Neural crest cell (in vitro differentiated cells): ENCODE measurements around the gene FASTKD3. TPM values are rescaled to one million over a fixed set of nuclear protein-coding genes. Genes with fewer than 3 reads are reported as not detected.

ENCODE experiments used
- DNase-seq: peaks from one replicate; pipeline ENCODE4 v3.0.0; 2021; ENCODE audit warnings: low read depth, mixed read lengths, low spot score
- H3K27ac Mint-ChIP-seq: one replicate; pipeline ENCODE4 v1.8.0; 2021; ENCODE audit warnings: mild to moderate bottlenecking, mixed read lengths; ENCODE audit not compliant: unreplicated experiment
- H3K27me3 Mint-ChIP-seq: 2 replicates; pipeline ENCODE4 v1.8.0; 2021; ENCODE audit warnings: low read depth, mild to moderate bottlenecking, mixed read lengths
- H3K36me3 Mint-ChIP-seq: 2 replicates; pipeline ENCODE4 v1.8.0; 2021; ENCODE audit warnings: low read depth, mild to moderate bottlenecking, mixed read lengths
- H3K4me1 Mint-ChIP-seq: 2 replicates; pipeline ENCODE4 v1.8.0; 2021; ENCODE audit warnings: mixed read lengths
- H3K4me3 Mint-ChIP-seq: one replicate; pipeline ENCODE4 v1.8.0; 2021; ENCODE audit warnings: mild to moderate bottlenecking, mixed read lengths
- H3K9me3 Mint-ChIP-seq: 2 replicates; pipeline ENCODE4 v1.8.0; 2021; ENCODE audit warnings: mixed read lengths
- total RNA-seq: library from RNA; stranded (reverse); gene quantifications from 2 replicates; pipeline ENCODE4 v1.2.1, GENCODE V29; 2021
- TF ChIP-seq, protein P1 (sequence below): fragments of 200-600 bp; sonication (generic); conservative IDR thresholded peaks from 2 replicates; pipeline ENCODE4 v1.5.0; 2021; ENCODE audit warnings: antibody characterized with exemption, mild to moderate bottlenecking

FASTKD3 gene
- total RNA-seq, 1 donor from 2014 or later, result 12.2 TPM

DNA sequence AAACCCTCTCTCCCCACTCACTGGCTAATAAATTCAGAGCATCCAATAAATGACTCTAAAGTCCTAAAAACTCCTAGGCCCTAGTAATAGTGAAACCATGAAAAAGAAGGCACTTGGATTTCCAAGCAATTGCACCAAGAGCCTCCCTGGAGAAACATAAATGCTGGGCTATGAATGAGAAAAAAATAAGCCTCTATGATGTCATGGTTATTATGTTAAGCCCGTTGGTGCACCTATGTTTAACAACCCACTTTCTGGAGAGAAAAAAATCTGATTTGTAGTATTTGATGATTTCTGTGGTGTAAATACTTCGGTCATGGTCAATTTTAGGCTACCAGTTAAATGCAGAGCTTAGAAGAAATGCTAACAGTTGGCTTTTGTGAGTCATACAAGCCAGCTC is 26.3 kb downstream of the FASTKD3 start:
- Mint-ChIP-seq H3K4me3 (no peak overlapping the region), H3K36me3 (no peaks in the 10 kb centered on the region), H3K4me1 (no peaks in the 10 kb centered on the region), H3K27me3 (peaks cover 14% of the 10 kb centered on the region), H3K27ac (no peak overlapping the region), H3K9me3 (peaks cover 7% of the 10 kb centered on the region)
- DNase-seq, result no peak
- TF ChIP-seq, protein P1, sequence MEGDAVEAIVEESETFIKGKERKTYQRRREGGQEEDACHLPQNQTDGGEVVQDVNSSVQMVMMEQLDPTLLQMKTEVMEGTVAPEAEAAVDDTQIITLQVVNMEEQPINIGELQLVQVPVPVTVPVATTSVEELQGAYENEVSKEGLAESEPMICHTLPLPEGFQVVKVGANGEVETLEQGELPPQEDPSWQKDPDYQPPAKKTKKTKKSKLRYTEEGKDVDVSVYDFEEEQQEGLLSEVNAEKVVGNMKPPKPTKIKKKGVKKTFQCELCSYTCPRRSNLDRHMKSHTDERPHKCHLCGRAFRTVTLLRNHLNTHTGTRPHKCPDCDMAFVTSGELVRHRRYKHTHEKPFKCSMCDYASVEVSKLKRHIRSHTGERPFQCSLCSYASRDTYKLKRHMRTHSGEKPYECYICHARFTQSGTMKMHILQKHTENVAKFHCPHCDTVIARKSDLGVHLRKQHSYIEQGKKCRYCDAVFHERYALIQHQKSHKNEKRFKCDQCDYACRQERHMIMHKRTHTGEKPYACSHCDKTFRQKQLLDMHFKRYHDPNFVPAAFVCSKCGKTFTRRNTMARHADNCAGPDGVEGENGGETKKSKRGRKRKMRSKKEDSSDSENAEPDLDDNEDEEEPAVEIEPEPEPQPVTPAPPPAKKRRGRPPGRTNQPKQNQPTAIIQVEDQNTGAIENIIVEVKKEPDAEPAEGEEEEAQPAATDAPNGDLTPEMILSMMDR, result no peak

DNA sequence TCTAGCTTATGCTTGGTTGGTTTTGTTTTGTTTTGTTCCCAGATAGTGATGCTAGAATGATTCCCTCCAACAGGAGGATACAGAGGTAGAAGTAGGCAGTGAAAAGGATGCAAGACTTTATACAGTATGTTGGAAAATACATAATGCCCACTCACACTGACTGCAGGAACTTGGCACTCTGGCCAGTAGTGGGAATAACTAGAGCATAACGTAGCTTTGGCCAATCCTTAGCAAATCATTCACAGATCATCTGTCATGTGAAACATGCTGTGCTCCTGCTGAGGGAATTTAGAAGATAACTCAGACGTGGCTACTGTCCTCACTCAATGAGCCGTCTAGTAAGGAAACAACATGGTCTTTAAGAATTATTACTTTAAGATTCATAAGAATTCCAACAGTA is 31.4 kb downstream of the FASTKD3 start:
- no peak overlapping the region for H3K4me3 Mint-ChIP-seq
- H3K4me1 Mint-ChIP-seq, result no peaks in the 10 kb centered on the region
- TF ChIP-seq, protein P1, result no peak
- DNase-seq, result no peak
- H3K27me3 Mint-ChIP-seq, result no peaks in the 10 kb centered on the region
- H3K9me3 Mint-ChIP-seq, result peaks cover 7% of the 10 kb centered on the region
- H3K36me3 Mint-ChIP-seq, result no peaks in the 10 kb centered on the region
- no peak overlapping the region for H3K27ac Mint-ChIP-seq

DNA sequence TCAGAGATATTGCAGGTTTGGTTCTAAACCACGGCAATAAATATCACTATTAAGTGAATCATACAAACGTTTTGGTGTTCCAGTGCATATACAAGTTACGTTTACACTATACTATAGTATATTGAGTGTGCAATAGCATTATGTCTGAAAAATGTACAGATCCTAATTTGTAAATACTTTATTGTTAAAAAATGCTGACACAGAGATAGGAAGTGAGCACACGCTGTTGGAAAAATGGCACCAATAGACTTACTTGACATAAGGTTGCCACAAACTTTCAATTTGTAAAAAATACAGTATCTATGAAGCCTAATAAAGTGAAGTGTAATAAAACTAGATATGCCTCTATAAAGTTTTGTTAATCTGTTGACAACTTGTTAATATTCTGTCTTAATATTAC is 33.8 kb downstream of the FASTKD3 start:
- H3K4me3 Mint-ChIP-seq, result no peak overlapping the region
- no peak overlapping the region for H3K27ac Mint-ChIP-seq
- no peak for DNase-seq
- TF ChIP-seq, protein P1, result no peak
- H3K4me1 Mint-ChIP-seq, result no peaks in the 10 kb centered on the region
- H3K27me3 Mint-ChIP-seq, result no peaks in the 10 kb centered on the region
- H3K9me3 Mint-ChIP-seq, result no peaks in the 10 kb centered on the region
- H3K36me3 Mint-ChIP-seq, result no peaks in the 10 kb centered on the region

DNA sequence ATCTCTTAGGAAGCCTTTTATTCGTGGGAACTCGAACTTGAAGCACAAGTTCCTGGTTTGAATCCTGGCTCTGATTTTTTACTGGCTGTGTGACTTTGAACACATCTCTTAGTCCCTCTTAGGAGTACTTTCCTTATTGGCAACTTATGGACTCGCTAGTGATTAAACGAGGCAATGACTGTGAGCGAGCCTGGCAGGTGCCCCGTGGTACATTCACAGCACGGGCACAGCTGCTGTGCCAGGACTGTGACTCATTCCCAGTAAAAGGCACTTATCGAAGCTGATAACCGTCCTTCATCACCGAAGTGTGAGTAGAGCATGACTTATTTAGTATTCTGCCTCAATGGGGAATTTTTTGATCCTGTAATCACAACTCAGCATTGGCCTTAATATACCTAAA is 40.6 kb downstream of the FASTKD3 start:
- H3K4me3 Mint-ChIP-seq, result no peak overlapping the region
- TF ChIP-seq, protein P1, result no peak
- H3K4me1 Mint-ChIP-seq, result no peaks in the 10 kb centered on the region
- H3K27ac Mint-ChIP-seq, result no peak overlapping the region
- no peaks in the 10 kb centered on the region for H3K27me3 Mint-ChIP-seq
- H3K9me3 Mint-ChIP-seq, result no peaks in the 10 kb centered on the region
- H3K36me3 Mint-ChIP-seq, result no peaks in the 10 kb centered on the region
- DNase-seq, result no peak

DNA sequence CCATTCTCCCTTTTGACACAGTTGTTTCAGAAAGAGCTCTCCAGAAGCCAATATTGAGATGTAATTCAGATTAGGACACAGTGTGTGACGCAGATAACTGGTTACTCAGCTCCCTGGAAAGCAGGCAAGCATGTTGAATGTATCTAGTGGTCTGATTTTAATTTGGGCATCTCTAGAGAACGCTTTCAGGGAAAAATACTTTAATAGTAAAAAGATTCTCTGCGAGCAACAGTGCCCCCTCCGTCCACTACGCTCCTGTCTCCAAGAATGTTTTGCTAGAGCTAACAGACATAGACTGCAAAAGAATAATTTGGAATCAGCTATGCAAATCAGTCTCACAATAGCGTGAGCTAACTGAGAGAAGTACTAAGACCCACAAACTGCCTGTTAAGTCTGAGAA is 41.2 kb downstream of the FASTKD3 start:
- Mint-ChIP-seq H3K36me3 (no peaks in the 10 kb centered on the region), H3K4me3 (no peak overlapping the region), H3K9me3 (no peaks in the 10 kb centered on the region), H3K27ac (no peak overlapping the region), H3K4me1 (no peaks in the 10 kb centered on the region), H3K27me3 (no peaks in the 10 kb centered on the region)
- TF ChIP-seq, protein P1, result no peak
- DNase-seq, result no peak

DNA sequence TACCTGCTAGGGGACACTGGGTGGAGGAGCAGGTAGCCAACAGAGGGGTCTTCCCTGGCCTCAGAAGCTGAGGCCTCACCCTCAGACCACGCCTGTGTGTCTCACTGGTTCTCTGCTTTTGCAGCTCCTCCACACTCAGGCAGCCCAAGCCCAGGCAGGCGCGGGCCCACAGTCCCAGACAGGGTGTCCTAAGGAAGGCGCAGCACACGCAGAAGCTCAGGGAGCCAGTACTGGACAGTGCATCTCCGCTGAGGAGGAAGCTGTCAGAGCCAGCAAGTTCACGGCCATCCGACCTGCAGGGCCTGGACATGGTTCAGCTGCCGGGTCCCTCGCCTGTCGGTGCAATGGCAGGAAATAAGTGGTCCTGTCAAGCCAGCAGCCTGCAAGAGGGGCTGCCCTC is 43.2 kb downstream of the FASTKD3 start:
- no peaks in the 10 kb centered on the region for H3K36me3 Mint-ChIP-seq
- TF ChIP-seq, protein P1, result no peak
- H3K4me3 Mint-ChIP-seq, result no peak overlapping the region
- H3K4me1 Mint-ChIP-seq, result no peaks in the 10 kb centered on the region
- H3K9me3 Mint-ChIP-seq, result no peaks in the 10 kb centered on the region
- H3K27me3 Mint-ChIP-seq, result no peaks in the 10 kb centered on the region
- no peak overlapping the region for H3K27ac Mint-ChIP-seq
- DNase-seq, result no peak
